ENCODE measurements around the gene ALOX15. TPM values are rescaled to one million over a fixed set of nuclear protein-coding genes. Genes with fewer than 3 reads are reported as not detected.
"Not testable (repeated sequence)": the region's sequence is repeated elsewhere in the genome, so short reads cannot be mapped to it uniquely, and the experiment has no call there.

ALOX15 gene
- total and polyA plus RNA-seq, 2 donors, result 0.48 to 1.6 TPM

DNA sequence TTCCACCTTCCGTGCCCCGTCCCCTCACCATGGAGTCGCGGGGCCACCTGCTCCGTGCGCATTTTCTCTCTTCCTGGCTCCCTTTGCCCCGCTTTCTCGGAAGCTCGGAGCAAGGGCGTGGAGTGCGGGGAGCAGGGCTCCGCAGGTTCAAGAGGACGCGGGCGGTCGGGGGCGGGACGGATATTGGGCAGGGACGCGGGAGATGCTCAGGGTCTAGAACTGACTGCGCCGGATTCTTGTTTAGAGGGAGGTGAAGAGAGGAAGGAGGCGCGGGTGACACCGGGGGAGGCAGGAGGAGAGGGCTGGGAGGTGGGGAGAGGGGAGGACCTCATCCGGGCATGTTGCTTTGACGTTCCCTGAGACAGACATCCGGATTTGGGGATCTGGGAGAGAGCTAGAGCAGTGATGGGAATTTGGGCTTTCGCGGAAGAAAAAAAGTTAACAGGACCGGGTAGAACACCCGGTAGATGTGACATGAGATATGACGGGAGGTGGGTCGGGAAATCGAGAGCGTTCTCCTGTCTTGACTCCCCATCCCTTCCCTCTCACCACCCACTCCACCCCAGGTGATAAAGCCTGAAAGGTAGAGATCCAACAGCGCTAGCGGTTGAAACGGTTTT, 799 bp downstream of the ALOX15 start:
- not testable (repeated sequence) for H3K27ac ChIP-seq (ENCODE audit: low read depth in 1 of 2, low read length in 1 of 2); DNase-seq (ENCODE audit: low read depth in 6 of 9, low spot score in 9 of 9); H3K9me3 ChIP-seq (ENCODE audit: control insufficient read depth in 2 of 2, insufficient read depth in 1 of 2, low read length in 1 of 2); H3K4me3 ChIP-seq (ENCODE audit: low read length in 2 of 2); H3K36me3 ChIP-seq (ENCODE audit: control insufficient read depth in 2 of 2, insufficient read depth in 2 of 2, low read length in 1 of 2); H3K4me1 ChIP-seq (ENCODE audit: control insufficient read depth in 2 of 2, insufficient read depth in 2 of 2, low read length in 2 of 2)
- WGBS, result 3% methylated on average over 36 of the region's 39 CpGs
- peaks cover 47 to 89% of the 10 kb centered on the region in 2 donors for H3K27me3 ChIP-seq (ENCODE audit: control insufficient read depth in 2 of 2, insufficient read depth in 1 of 2, low read length in 1 of 2)

DNA sequence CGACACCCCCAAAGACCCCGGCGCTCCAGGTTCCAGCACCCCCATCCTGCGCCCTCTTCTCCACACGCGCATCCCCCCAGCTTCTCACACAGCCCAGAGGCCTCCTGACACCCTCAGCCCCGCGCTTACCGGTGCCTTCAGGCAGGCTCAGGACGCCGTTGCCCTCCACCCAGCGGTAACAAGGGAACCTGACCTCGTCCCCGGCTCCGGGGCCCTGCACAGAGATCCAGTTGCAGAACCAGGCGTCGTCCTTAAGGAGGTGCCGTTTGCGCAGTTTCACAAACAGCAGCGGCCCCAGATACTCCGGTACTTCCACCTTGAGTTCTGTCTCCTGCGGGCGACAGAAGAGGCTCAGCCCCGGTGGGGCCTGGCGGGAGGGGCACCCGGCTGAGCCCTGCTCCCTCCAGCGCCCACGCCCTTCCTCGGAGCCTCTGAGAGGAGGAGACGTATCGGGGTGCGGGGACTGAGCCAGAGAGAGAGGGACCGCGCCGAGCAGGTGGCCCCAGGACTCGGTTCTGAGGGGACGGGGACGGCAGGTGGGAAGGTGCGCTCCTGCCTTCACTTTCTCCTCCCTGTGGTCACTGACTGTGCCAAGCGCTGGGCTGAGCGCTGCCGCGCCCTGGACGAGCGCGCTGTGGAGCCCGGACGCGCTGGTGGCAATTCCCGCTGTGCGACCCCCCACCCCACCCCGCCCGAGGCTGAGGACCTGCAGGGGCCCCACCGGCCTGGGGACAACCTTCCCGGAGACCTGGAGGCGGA, 2.0 kb downstream of the ALOX15 start:
- Histone ChIP-seq H3K27me3 (ENCODE audit: control insufficient read depth in 2 of 2, insufficient read depth in 1 of 2, low read length in 1 of 2) (peaks cover 52 to 92% of the 10 kb centered on the region in 2 donors), H3K4me1 (ENCODE audit: control insufficient read depth in 2 of 2, insufficient read depth in 2 of 2, low read length in 2 of 2) (peaks cover 0 to 13% of the 10 kb centered on the region in 2 donors)
- H3K36me3 ChIP-seq (ENCODE audit: control insufficient read depth in 2 of 2, insufficient read depth in 2 of 2, low read length in 1 of 2); H3K9me3 ChIP-seq (ENCODE audit: control insufficient read depth in 2 of 2, insufficient read depth in 1 of 2, low read length in 1 of 2); H3K4me3 ChIP-seq (ENCODE audit: low read length in 2 of 2); H3K27ac ChIP-seq (ENCODE audit: low read depth in 1 of 2, low read length in 1 of 2): not testable (repeated sequence)
- peak in 2 of 9 donors; percentile 13 to 33 for DNase-seq (ENCODE audit: low read depth in 6 of 9, low spot score in 9 of 9)
- WGBS, result 6% methylated on average over 25 of the region's 56 CpGs

DNA sequence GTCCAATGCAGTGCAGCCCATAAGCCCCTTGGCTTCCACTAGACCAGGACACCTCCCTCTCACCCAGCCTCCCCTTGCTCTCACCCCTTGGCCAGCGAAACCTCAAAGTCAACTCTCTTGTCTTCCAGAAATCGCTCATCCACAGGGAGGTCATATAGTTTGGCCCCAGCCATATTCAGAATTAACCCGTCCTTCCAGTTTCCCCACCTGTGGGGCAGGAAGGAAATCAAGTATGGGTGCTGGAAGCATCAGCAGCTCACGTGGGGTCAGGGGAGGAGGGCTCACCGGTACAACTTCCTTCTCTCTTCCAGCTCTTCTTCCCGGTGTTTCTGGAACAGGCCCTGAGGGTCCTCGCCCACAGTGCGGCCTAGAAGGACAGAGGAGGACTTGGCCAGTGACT, 2.7 kb downstream of the ALOX15 start:
- DNase-seq (ENCODE audit: low read depth in 6 of 9, low spot score in 9 of 9), result not testable (repeated sequence)

DNA sequence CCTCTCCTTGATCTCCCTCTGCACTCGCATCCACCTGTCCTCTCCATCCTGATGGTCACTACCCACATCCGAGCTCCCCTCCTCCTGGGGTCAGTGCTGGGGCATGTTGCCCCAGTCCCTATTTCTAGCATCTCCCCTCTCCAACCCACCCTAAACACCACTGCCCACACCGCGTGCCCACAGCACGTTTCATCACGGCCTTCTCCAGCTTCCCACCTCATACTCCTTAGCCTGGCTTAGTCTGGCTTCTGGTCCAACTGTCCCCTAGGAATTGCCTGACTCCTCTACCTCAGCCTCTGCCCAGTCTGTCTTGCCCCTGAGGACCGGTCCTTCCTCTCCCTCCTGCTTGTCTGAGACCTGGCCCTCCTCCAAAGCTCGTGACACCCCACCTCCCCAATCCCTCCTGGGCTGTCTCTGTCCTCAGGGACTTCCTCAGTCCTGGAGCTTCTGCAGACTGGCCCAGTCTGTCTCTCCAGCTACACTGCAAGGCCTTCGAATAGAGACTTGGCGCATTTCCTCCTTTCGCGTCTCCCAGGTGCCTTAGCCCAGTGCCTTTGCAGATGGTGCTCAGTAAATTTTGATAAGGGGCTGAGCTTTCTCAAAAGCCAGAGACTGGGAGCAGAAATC, 4.9 kb downstream of the ALOX15 start:
- no peak overlapping the region for H3K4me3 ChIP-seq (ENCODE audit: low read length in 2 of 2)
- no peak overlapping the region for H3K27ac ChIP-seq (ENCODE audit: low read depth in 1 of 2, low read length in 1 of 2)
- H3K36me3 ChIP-seq (ENCODE audit: control insufficient read depth in 2 of 2, insufficient read depth in 2 of 2, low read length in 1 of 2), result no peaks in the 10 kb centered on the region
- no peak for DNase-seq (ENCODE audit: low read depth in 6 of 9, low spot score in 9 of 9)
- peaks cover 37 to 78% of the 10 kb centered on the region in 2 donors for H3K27me3 ChIP-seq (ENCODE audit: control insufficient read depth in 2 of 2, insufficient read depth in 1 of 2, low read length in 1 of 2)
- H3K4me1 ChIP-seq (ENCODE audit: control insufficient read depth in 2 of 2, insufficient read depth in 2 of 2, low read length in 2 of 2), result peaks cover 0 to 8% of the 10 kb centered on the region in 2 donors
- H3K9me3 ChIP-seq (ENCODE audit: control insufficient read depth in 2 of 2, insufficient read depth in 1 of 2, low read length in 1 of 2), result no peaks in the 10 kb centered on the region
- WGBS, result 55% methylated on average over 12 of the region's 12 CpGs

More for the DNA sequence above, 2.7 kb downstream of the ALOX15 start:
- not testable (repeated sequence) for H3K27ac ChIP-seq (ENCODE audit: low read depth in 1 of 2, low read length in 1 of 2); H3K36me3 ChIP-seq (ENCODE audit: control insufficient read depth in 2 of 2, insufficient read depth in 2 of 2, low read length in 1 of 2); H3K4me3 ChIP-seq (ENCODE audit: low read length in 2 of 2); H3K9me3 ChIP-seq (ENCODE audit: control insufficient read depth in 2 of 2, insufficient read depth in 1 of 2, low read length in 1 of 2)
- 44% methylated on average over 8 of the region's 8 CpGs for WGBS
- peaks cover 52 to 87% of the 10 kb centered on the region in 2 donors for H3K27me3 ChIP-seq (ENCODE audit: control insufficient read depth in 2 of 2, insufficient read depth in 1 of 2, low read length in 1 of 2)
- peaks cover 0 to 13% of the 10 kb centered on the region in 2 donors for H3K4me1 ChIP-seq (ENCODE audit: control insufficient read depth in 2 of 2, insufficient read depth in 2 of 2, low read length in 2 of 2)

GRCh38 chr17:4635823-4636375, 5.6 kb downstream of the ALOX15 start:
- H3K36me3 ChIP-seq (ENCODE audit: control insufficient read depth in 2 of 2, insufficient read depth in 2 of 2, low read length in 1 of 2), result no peaks in the 10 kb centered on the region
- peaks cover 0 to 4% of the 10 kb centered on the region in 2 donors for H3K4me1 ChIP-seq (ENCODE audit: control insufficient read depth in 2 of 2, insufficient read depth in 2 of 2, low read length in 2 of 2)
- no peak overlapping the region for H3K4me3 ChIP-seq (ENCODE audit: low read length in 2 of 2)
- H3K27me3 ChIP-seq (ENCODE audit: control insufficient read depth in 2 of 2, insufficient read depth in 1 of 2, low read length in 1 of 2), result peaks cover 32 to 71% of the 10 kb centered on the region in 2 donors
- no peak overlapping the region for H3K27ac ChIP-seq (ENCODE audit: low read depth in 1 of 2, low read length in 1 of 2)
- no peaks in the 10 kb centered on the region for H3K9me3 ChIP-seq (ENCODE audit: control insufficient read depth in 2 of 2, insufficient read depth in 1 of 2, low read length in 1 of 2)
- DNase-seq (ENCODE audit: low read depth in 6 of 9, low spot score in 9 of 9), result no peak
- WGBS, result 1% methylated on average over 10 of the region's 10 CpGs

GRCh38 chr17:4634976-4635375, 6.5 kb downstream of the ALOX15 start:
- H3K4me1 ChIP-seq (ENCODE audit: control insufficient read depth in 2 of 2, insufficient read depth in 2 of 2, low read length in 2 of 2), result peaks cover 0 to 4% of the 10 kb centered on the region in 2 donors
- no peaks in the 10 kb centered on the region for H3K9me3 ChIP-seq (ENCODE audit: control insufficient read depth in 2 of 2, insufficient read depth in 1 of 2, low read length in 1 of 2)
- H3K27me3 ChIP-seq (ENCODE audit: control insufficient read depth in 2 of 2, insufficient read depth in 1 of 2, low read length in 1 of 2), result peaks cover 32 to 63% of the 10 kb centered on the region in 2 donors
- 90% methylated on average over 4 of the region's 4 CpGs for WGBS
- no peak for DNase-seq (ENCODE audit: low read depth in 6 of 9, low spot score in 9 of 9)
- no peak overlapping the region for H3K4me3 ChIP-seq (ENCODE audit: low read length in 2 of 2)
- H3K36me3 ChIP-seq (ENCODE audit: control insufficient read depth in 2 of 2, insufficient read depth in 2 of 2, low read length in 1 of 2), result no peaks in the 10 kb centered on the region
- no peak overlapping the region for H3K27ac ChIP-seq (ENCODE audit: low read depth in 1 of 2, low read length in 1 of 2)

DNA sequence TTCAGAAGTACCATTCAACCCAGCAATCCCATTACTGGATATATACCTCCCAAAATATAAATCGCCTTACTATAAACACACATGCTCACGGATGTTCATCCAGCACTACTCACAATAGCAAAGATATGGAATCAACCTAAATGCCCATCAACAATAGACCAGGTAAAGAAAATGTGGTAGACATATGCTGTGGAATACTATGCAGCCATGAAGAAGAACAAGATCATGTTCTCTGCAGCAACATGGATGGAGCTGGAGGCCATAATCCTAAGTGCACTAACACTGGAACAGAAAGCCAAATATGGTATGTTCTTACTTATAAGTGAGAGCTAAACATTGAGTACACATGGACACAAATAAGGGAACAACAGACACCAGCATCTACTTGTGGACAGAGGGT, 7.8 kb downstream of the ALOX15 start:
- Histone ChIP-seq H3K9me3 (ENCODE audit: control insufficient read depth in 2 of 2, insufficient read depth in 1 of 2, low read length in 1 of 2) (no peaks in the 10 kb centered on the region), H3K4me1 (ENCODE audit: control insufficient read depth in 2 of 2, insufficient read depth in 2 of 2, low read length in 2 of 2) (peaks cover 0 to 4% of the 10 kb centered on the region in 2 donors), H3K27ac (ENCODE audit: low read depth in 1 of 2, low read length in 1 of 2) (no peak overlapping the region), H3K27me3 (ENCODE audit: control insufficient read depth in 2 of 2, insufficient read depth in 1 of 2, low read length in 1 of 2) (peaks cover 24 to 52% of the 10 kb centered on the region in 2 donors), H3K36me3 (ENCODE audit: control insufficient read depth in 2 of 2, insufficient read depth in 2 of 2, low read length in 1 of 2) (no peaks in the 10 kb centered on the region), H3K4me3 (ENCODE audit: low read length in 2 of 2) (no peak overlapping the region)
- WGBS, result 94% methylated on average over 2 of the region's 2 CpGs
- no peak for DNase-seq (ENCODE audit: low read depth in 6 of 9, low spot score in 9 of 9)

DNA sequence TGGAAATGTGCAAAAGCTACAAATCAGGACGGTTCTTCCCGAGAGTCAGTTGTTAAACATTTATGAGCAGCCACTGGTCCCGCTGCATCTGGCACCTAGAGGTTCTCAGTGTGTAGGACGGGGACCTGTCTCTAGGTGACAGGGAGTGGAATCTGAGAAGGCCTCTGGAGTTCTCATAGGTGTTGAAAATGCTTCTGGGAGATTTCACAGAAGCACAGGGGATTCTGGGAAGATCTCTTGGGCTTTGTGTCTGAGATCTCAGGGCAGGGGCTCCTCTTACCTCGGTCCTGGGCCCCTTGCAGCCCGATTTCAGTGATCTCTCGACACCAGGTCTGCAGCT, 8.9 kb downstream of the ALOX15 start:
- Histone ChIP-seq H3K27ac (ENCODE audit: low read depth in 1 of 2, low read length in 1 of 2) (no peak overlapping the region), H3K36me3 (ENCODE audit: control insufficient read depth in 2 of 2, insufficient read depth in 2 of 2, low read length in 1 of 2) (no peaks in the 10 kb centered on the region), H3K27me3 (ENCODE audit: control insufficient read depth in 2 of 2, insufficient read depth in 1 of 2, low read length in 1 of 2) (peaks cover 21 to 45% of the 10 kb centered on the region in 2 donors), H3K9me3 (ENCODE audit: control insufficient read depth in 2 of 2, insufficient read depth in 1 of 2, low read length in 1 of 2) (no peaks in the 10 kb centered on the region), H3K4me1 (ENCODE audit: control insufficient read depth in 2 of 2, insufficient read depth in 2 of 2, low read length in 2 of 2) (peaks cover 0 to 4% of the 10 kb centered on the region in 2 donors), H3K4me3 (ENCODE audit: low read length in 2 of 2) (no peak overlapping the region)
- 92% methylated on average over 7 of the region's 7 CpGs for WGBS
- DNase-seq (ENCODE audit: low read depth in 6 of 9, low spot score in 9 of 9), result no peak

Measured in thymus (tissue), 11 donors.